ENCODE measurements around the gene C1QC. TPM values are rescaled to one million over a fixed set of nuclear protein-coding genes. Genes with fewer than 3 reads are reported as not detected.

C1QC gene
- total RNA-seq, 1 experiment from 2014 or later = 0.59 TPM

GRCh38 chr1:22670352-22670975, 27.0 kb downstream of the C1QC start:
- Histone ChIP-seq H3K27ac (ENCODE audit: low read depth, low read length) (no peak overlapping the region), H3K79me2 (ENCODE audit: insufficient read depth, low read length) (no peaks in the 10 kb centered on the region), H3K36me3 (ENCODE audit: control insufficient read depth in 1 of 2, insufficient read depth in 2 of 2, low read length in 2 of 2) (no peaks in the 10 kb centered on the region), H3K9ac (ENCODE audit: low read length) (no peak overlapping the region), H3K9me3 (ENCODE audit: control insufficient read depth in 1 of 2, insufficient read depth in 1 of 2, low read depth in 1 of 2, low read length in 2 of 2) (no peaks in the 10 kb centered on the region), H4K20me1 (ENCODE audit: insufficient read depth) (no peaks in the 10 kb centered on the region), H3K4me2 (ENCODE audit: low read length) (no peak overlapping the region), H3K27me3 (ENCODE audit: insufficient read depth, low read length) (peaks cover 18% of the 10 kb centered on the region; the same call in 1 of the 2 replicates), H3K9me2 (ENCODE audit: insufficient read depth) (no peaks in the 10 kb centered on the region), H3K4me1 (ENCODE audit: control insufficient read depth in 1 of 2, insufficient read depth in 2 of 2, low read length in 2 of 2) (no peaks in the 10 kb centered on the region), H3K4me3 (replicated peaks in 1 of 2; ENCODE audit: low read depth in 1 of 2, low read length in 2 of 2) (no peak overlapping the region), H2AFZ (ENCODE audit: low read depth, low read length, poor library complexity, severe bottlenecking) (no peak overlapping the region)
- ATAC-seq (no peak), DNase-seq (ENCODE audit: low read depth, low spot score) (no peak)
- no TSS peak for BruUV-seq (replicated peaks)
- ChIA-PET CTCF (no interaction called here), POLR2A (no interaction called here), RAD21 (ENCODE audit: low non-redundant PET in 1 of 2, low total read pairs in 2 of 2, uncharacterized antibody in 2 of 2, unreplicated experiment in 2 of 2) (no interaction called here)
- TF ChIP-seq EZH2 (IDR thresholded peaks at IDR 0.05) (no peak), SP1 (IDR thresholded peaks at IDR 0.05; ENCODE audit: low read depth) (no peak)
- intact Hi-C loops (cut with micrococcal nuclease) = no loop called here

- ChIA-PET RAD21 (ENCODE audit: low non-redundant PET in 1 of 2, low total read pairs in 2 of 2, uncharacterized antibody in 2 of 2, unreplicated experiment in 2 of 2) (no interaction called here), POLR2A (no interaction called here), CTCF (interaction anchor here (3.6 to 5.1 kb wide), 2 partner anchors 216 to 259 kb away, joined by 24 to 67 read pairs; no protein-coding TSS in a partner anchor)
- peaks cover 18% of the 10 kb centered on the region; the same call in 1 of the 2 replicates for H3K27me3 ChIP-seq (ENCODE audit: insufficient read depth, low read length)
- H3K9me3 ChIP-seq (ENCODE audit: control insufficient read depth in 1 of 2, insufficient read depth in 1 of 2, low read depth in 1 of 2, low read length in 2 of 2) = no peaks in the 10 kb centered on the region
- no peak overlapping the region for H3K4me3 ChIP-seq (replicated peaks in 1 of 2; ENCODE audit: low read depth in 1 of 2, low read length in 2 of 2)
- no peak overlapping the region for H3K9ac ChIP-seq (ENCODE audit: low read length)
- H4K20me1 ChIP-seq (ENCODE audit: insufficient read depth) = no peaks in the 10 kb centered on the region
- H2AFZ ChIP-seq (ENCODE audit: low read depth, low read length, poor library complexity, severe bottlenecking) = no peak overlapping the region
- H3K9me2 ChIP-seq (ENCODE audit: insufficient read depth) = no peaks in the 10 kb centered on the region
- BruUV-seq (replicated peaks) = no TSS peak
- intact Hi-C loops (cut with micrococcal nuclease) = no loop called here
- H3K36me3 ChIP-seq (ENCODE audit: control insufficient read depth in 1 of 2, insufficient read depth in 2 of 2, low read length in 2 of 2) = no peaks in the 10 kb centered on the region
- no peak for TF ChIP-seq SIN3A (IDR thresholded peaks at IDR 0.05; ENCODE audit: low read depth)
- TF ChIP-seq EZH2phosphoT487 (IDR thresholded peaks at IDR 0.05; ENCODE audit: borderline replicate concordance) = no peak
- no peak for TF ChIP-seq SRF (IDR thresholded peaks at IDR 0.05; ENCODE audit: low read depth)
- TF ChIP-seq SP1 (IDR thresholded peaks at IDR 0.05; ENCODE audit: low read depth) = no peak
- no peak for TF ChIP-seq ZNF274 (IDR thresholded peaks at IDR 0.05; ENCODE audit: low read depth, low read length)
- no peak for TF ChIP-seq ZFX (IDR thresholded peaks at IDR 0.05)
- no peak for TF ChIP-seq EZH2 (IDR thresholded peaks at IDR 0.05)
- ATAC-seq = no peak
- H3K4me2 ChIP-seq (ENCODE audit: low read length) = no peak overlapping the region
- H3K79me2 ChIP-seq (ENCODE audit: insufficient read depth, low read length) = no peaks in the 10 kb centered on the region
- no peak overlapping the region for H3K27ac ChIP-seq (ENCODE audit: low read depth, low read length)
- DNase-seq (ENCODE audit: low read depth, low spot score) = no peak
- H3K4me1 ChIP-seq (ENCODE audit: control insufficient read depth in 1 of 2, insufficient read depth in 2 of 2, low read length in 2 of 2) = no peaks in the 10 kb centered on the region
Observed at GRCh38 chr1:22671999-22672398, 28.6 kb downstream of the C1QC start.
